K562 (cell line): ENCODE data around the gene BMI1. TPM values are rescaled to one million over a fixed set of nuclear protein-coding genes. Genes with fewer than 3 reads are reported as not detected.
"Not testable (repeated sequence)": the region's sequence is repeated elsewhere in the genome, so short reads cannot be mapped to it uniquely, and the experiment has no call there.

ENCODE experiments used
- ATAC-seq: fragments of 200-7000 bp; cut with Tn5 transposase; 3 replicates; pipeline ENCODE4 v1.9.1; 2020; ENCODE audit warnings: moderate library complexity
- BruUV-seq: library from RNA; stranded (reverse); fragments of 400-500 nt; replicated peaks from 2 replicates; lab custom pipeline; 2021; lab: Mats Ljungman, UMichigan
- CTCF ChIA-PET: fragments of 300-600 bp; formaldehyde crosslinking; extraction: SDS; loops from one replicate; lab custom pipeline; 2021; ENCODE audit warnings: low intra/inter-chr PET ratio; lab: Yijun Ruan, JAX
- POLR2A ChIA-PET: fragments of 300-600, 350-650 bp; sonication (Branson Sonifier 250); formaldehyde crosslinking; extraction: SDS; loops from one replicate; lab custom pipeline; 2021; ENCODE audit warnings: antibody characterized with exemption, inconsistent platforms; lab: Yijun Ruan, JAX
- DNase-seq, 4 experiments: peaks; one replicate each; pipeline versions ENCODE4 v3.0.0 to v3.0.0-alpha.2; 2011 to 2018; ENCODE audit warnings: low spot score in 3 of 4, mixed read lengths in 3 of 4; ENCODE audit errors: extremely low read depth in 1 of 4
- FAIRE-seq: peaks from 2 replicates; lab custom pipeline; 2011; peaks lifted over from hg19 to GRCh38; lab: Jason Lieb, UNC
- H2AFZ ChIP-seq: 2 replicates; pipeline ENCODE4 v1.6.0; 2011; ENCODE audit warnings: low read depth, low read length, control low read depth, inconsistent platforms
- H3K27ac ChIP-seq: fragments of 200-600 bp; 3 replicates; pipeline ENCODE4 v1.8.0; 2011; ENCODE audit warnings: low read depth, mild to moderate bottlenecking, control low read depth, inconsistent platforms, low read length, moderate library complexity, mixed read lengths; ENCODE audit errors: extremely low read depth
- H3K27me3 ChIP-seq, 2 experiments: fragments of 300-600 bp in 1 of 2; 2 replicates in 1 of 2; 3 replicates in 1 of 2; pipeline versions ENCODE4 v1.6.0 to v1.8.0; 2011; ENCODE audit warnings: inconsistent platforms in 2 of 2, low read length in 2 of 2, mild to moderate bottlenecking in 1 of 2, mixed read lengths in 1 of 2, moderate library complexity in 1 of 2; ENCODE audit not compliant: control insufficient read depth in 2 of 2, insufficient read depth in 2 of 2
- H3K36me3 ChIP-seq: fragments of 300-600 bp; 3 replicates; pipeline ENCODE4 v1.8.0; 2011; ENCODE audit warnings: mild to moderate bottlenecking, low read length, inconsistent platforms; ENCODE audit not compliant: control insufficient read depth, insufficient read depth
- H3K4me1 ChIP-seq, 2 experiments: fragments of 200-600 bp in 1 of 2; replicated peaks in 1 of 2; 2 replicates in 1 of 2; 3 replicates in 1 of 2; pipeline versions ENCODE4 v1.5.1 to v1.8.0; 2011; ENCODE audit warnings: inconsistent platforms in 2 of 2, low read length in 2 of 2, mild to moderate bottlenecking in 1 of 2, mixed read lengths in 1 of 2, moderate library complexity in 1 of 2; ENCODE audit not compliant: control insufficient read depth in 2 of 2, insufficient read depth in 2 of 2
- H3K4me2 ChIP-seq: 2 replicates; pipeline ENCODE4 v1.6.1; 2011; ENCODE audit warnings: low read length, control low read depth, inconsistent platforms, mixed read lengths; ENCODE audit not compliant: insufficient read depth
- H3K4me3 ChIP-seq: fragments of 200-600 bp; sonication (generic), shearing (Covaris generic); 2 replicates; pipeline ENCODE4 v1.5.1; 2016; ENCODE audit warnings: control low read depth, inconsistent platforms
- H3K79me2 ChIP-seq: fragments of 200-600 bp; 3 replicates; pipeline ENCODE4 v1.8.0; 2011; ENCODE audit warnings: low read length, inconsistent platforms; ENCODE audit not compliant: control insufficient read depth, insufficient read depth
- H3K9ac ChIP-seq, 2 experiments: 2 replicates each; pipeline versions ENCODE4 v1.6.0 to v1.6.1; 2011; ENCODE audit warnings: low read depth in 2 of 2, low read length in 2 of 2, control low read depth in 1 of 2, inconsistent platforms in 1 of 2, mild to moderate bottlenecking in 1 of 2, mixed read lengths in 1 of 2; ENCODE audit not compliant: insufficient read depth in 1 of 2
- H3K9me1 ChIP-seq: one replicate; pipeline ENCODE4 v1.6.0; 2011; ENCODE audit warnings: inconsistent platforms, mild to moderate bottlenecking, low read length, moderate library complexity; ENCODE audit not compliant: control insufficient read depth, insufficient read depth
- H3K9me3 ChIP-seq: replicated peaks from 2 replicates; pipeline ENCODE4 v1.5.1; 2011; ENCODE audit warnings: low read depth, low read length, inconsistent platforms; ENCODE audit not compliant: control insufficient read depth, insufficient read depth
- H4K20me1 ChIP-seq: replicated peaks from 2 replicates; pipeline ENCODE4 v1.6.1; 2011; ENCODE audit warnings: low read length, inconsistent platforms, mixed read lengths; ENCODE audit not compliant: control insufficient read depth, insufficient read depth
- BCOR ChIP-seq: fragments of 450-650 bp; IDR thresholded peaks from 2 replicates; pipeline ENCODE4 v1.6.1; 2016
- CEBPB ChIP-seq: fragments of 450-650 bp; IDR thresholded peaks from 2 replicates; pipeline ENCODE4 v1.6.1; 2016; ENCODE audit warnings: missing genetic modification characterization, missing compliant biosample characterization
- CHD1 ChIP-seq: fragments of 200-600 bp; sonication (generic); IDR thresholded peaks from one replicate; pipeline ENCODE4 v1.6.1; 2012; ENCODE audit warnings: mild to moderate bottlenecking, moderate library complexity, low read length, inconsistent platforms
- ERF ChIP-seq: fragments of 450-650 bp; formaldehyde crosslinking; IDR thresholded peaks from 2 replicates; pipeline ENCODE4 v1.4.0; 2020; ENCODE audit warnings: mild to moderate bottlenecking, mixed read lengths
- FOS ChIP-seq: IDR thresholded peaks from 3 replicates; pipeline ENCODE4 v1.6.1; 2011; ENCODE audit not compliant: insufficient read length; ENCODE audit errors: extremely low read depth
- IFI16 ChIP-seq: fragments of 250-450 bp; sonication (Bioruptor Pico); IDR thresholded peaks from 2 replicates; pipeline ENCODE4 v2.1.2; 2022; ENCODE audit warnings: mild to moderate bottlenecking, inconsistent platforms
- IRF9 ChIP-seq: fragments of 450-650 bp; IDR thresholded peaks from 2 replicates; pipeline ENCODE4 v1.6.1; 2016; ENCODE audit warnings: missing biosample characterization, missing genetic modification characterization
- NFIC ChIP-seq: fragments of 450-650 bp; IDR thresholded peaks from 2 replicates; pipeline ENCODE4 v1.6.1; 2017; ENCODE audit warnings: mild to moderate bottlenecking, inconsistent platforms
- PCBP1 ChIP-seq: fragments of 200-400 bp; formaldehyde crosslinking; IDR thresholded peaks from 2 replicates; pipeline ENCODE4 v1.6.1; 2018; ENCODE audit warnings: mild to moderate bottlenecking, low read depth, low read length; ENCODE audit not compliant: poor library complexity, severe bottlenecking
- SMARCA5 ChIP-seq: fragments of 450-650 bp; IDR thresholded peaks from 2 replicates; pipeline ENCODE4 v1.6.1; 2016
- ZNF146 ChIP-seq: IDR thresholded peaks from one replicate; pipeline ENCODE4 v1.6.1; 2018; ENCODE audit warnings: missing compliant biosample characterization; ENCODE audit not compliant: unreplicated experiment
- ZNF277 ChIP-seq: fragments of 250-450 bp; sonication (Bioruptor Pico); IDR thresholded peaks from 2 replicates; pipeline ENCODE4 v1.8.0; 2022; ENCODE audit warnings: inconsistent platforms, mild to moderate bottlenecking, moderate library complexity, borderline replicate concordance
- ZNF280A ChIP-seq: fragments of 450-650 bp; IDR thresholded peaks from 2 replicates; pipeline ENCODE4 v1.6.1; 2018; ENCODE audit warnings: mild to moderate bottlenecking, low read depth; ENCODE audit not compliant: partially characterized antibody
- WGBS: fragments of 100-300 bp; shearing (Covaris generic); methylation state at CpG from one replicate; pipeline ENCODE4 v1.1.6; 2016; ENCODE audit warnings: low coverage, mixed read lengths; ENCODE audit not compliant: insufficient coverage; ENCODE audit errors: missing lambda C conversion rate; 5-methylcytosine and 5-hydroxymethylcytosine counted together
- in situ Hi-C: fragments of 300-500 bp; cut with MboI; formaldehyde crosslinking; loops from 4 replicates; pipeline ENCODE4 v1.15.0; 2018; ENCODE audit warnings: inconsistent platforms, mixed read lengths
- intact Hi-C: fragments of 100-400 bp; cut with micrococcal nuclease; formaldehyde crosslinking; loops from 2 replicates; pipeline ENCODE4 v1.14.2; 2022
- polyA plus RNA-seq, 8 experiments: library from polyadenylated mRNA; depleted of rRNA in 4 of 8; stranded (reverse) in 5 of 8; unstranded in 3 of 8; fragments of >200 nt; fragmentation: Nextera tagmentation in 2 of 8; fragmentation: Illumina TruSeq in 1 of 8; extraction: Ambion mirVana in 2 of 8; extraction: Trizol in 1 of 8; gene quantifications; 2 replicates each; pipeline versions ENCODE4 v1.2.1 to v1.2.3, GENCODE V29; 2011 to 2014; ENCODE audit warnings: inconsistent platforms in 1 of 8, missing spikeins in 1 of 8
- total RNA-seq, 7 experiments: library from RNA; depleted of rRNA in 6 of 7; stranded (reverse); fragments of >200 nt in 6 of 7; fragmentation: Illumina TruSeq in 2 of 7; extraction: Trizol in 2 of 7; gene quantifications; 2 replicates each; pipeline versions ENCODE4 v1.2.1 to v1.2.3, GENCODE V29; 2011 to 2021; ENCODE audit warnings: low replicate concordance in 1 of 7

The BMI1 gene
- total and polyA plus RNA-seq, 9 of the 15 experiments (the other 6 are each of a cell fraction or from before 2014, with no cell fraction given): 21.4 to 103 (median 70.8) TPM

GRCh38 chr10:22357770-22358169 lies 36.9 kb downstream of the BMI1 start:
- not testable (repeated sequence) for FAIRE-seq, BruUV-seq

GRCh38 chr10:22363305-22363704 lies 42.4 kb downstream of the BMI1 start:
- Histone ChIP-seq H3K4me1 (no peaks in the 10 kb centered on the region; a peak in 1 of 5 replicates), H3K36me3 (no peaks in the 10 kb centered on the region), H4K20me1 (no peaks in the 10 kb centered on the region), H3K4me2 (no peak overlapping the region), H3K27ac (no peak overlapping the region), H3K9me3 (no peaks in the 10 kb centered on the region), H3K79me2 (no peaks in the 10 kb centered on the region), H3K4me3 (no peak overlapping the region), H3K27me3 (no peaks in the 10 kb centered on the region), H2AFZ (no peak overlapping the region; the same call in 1 of the 2 replicates), H3K9me1 (no peaks in the 10 kb centered on the region), H3K9ac (no peak overlapping the region)
- FAIRE-seq: no peak
- ChIA-PET POLR2A (no interaction called here), CTCF (no interaction called here)
- intact Hi-C loops: no loop called here
- no peak for ATAC-seq
- in situ Hi-C loops: no loop called here
- 80% methylated on average over 6 of the region's 6 CpGs for WGBS
- BruUV-seq: no TSS peak
- DNase-seq: no peak
- TF ChIP-seq SMARCA5: no peak
- no peak for TF ChIP-seq ZNF277 (CRISPR knock-in tag)
- TF ChIP-seq PCBP1: no peak
- no peak for TF ChIP-seq CHD1
- TF ChIP-seq NFIC: no peak
- TF ChIP-seq IRF9: no peak
- no peak for TF ChIP-seq IFI16 (CRISPR knock-in tag)
- no peak for TF ChIP-seq ERF (CRISPR knock-in tag)
- TF ChIP-seq ZNF280A: no peak
- TF ChIP-seq FOS: no peak

More at GRCh38 chr10:22357770-22358169, 36.9 kb downstream of the BMI1 start:
- intact Hi-C loops, CTCF ChIA-PET, H2AFZ ChIP-seq, H3K27me3 ChIP-seq, DNase-seq, H3K9ac ChIP-seq, H3K27ac ChIP-seq, POLR2A ChIA-PET, H4K20me1 ChIP-seq, H3K9me1 ChIP-seq, H3K36me3 ChIP-seq, H3K79me2 ChIP-seq, H3K4me2 ChIP-seq, in situ Hi-C loops, H3K9me3 ChIP-seq, H3K4me3 ChIP-seq, ATAC-seq, H3K4me1 ChIP-seq: not testable (repeated sequence)
- TF ChIP-seq ZNF146 (peak; percentile 59), BCOR (peak; percentile 64), CEBPB (peak; percentile 62)
- WGBS: 73% methylated on average over 2 of the region's 4 CpGs
